GM18498 (cell line): Measurements from ENCODE around the gene PILRB.
"Not testable (repeated sequence)": the region's sequence is repeated elsewhere in the genome, so short reads cannot be mapped to it uniquely, and the experiment has no call there.

Experiments used
- ATAC-seq: cut with Tn5 transposase; IDR thresholded peaks from one replicate; pipeline ENCODE4 v1.9.1; 2021; ENCODE audit warnings: mild to moderate bottlenecking, moderate library complexity; ENCODE audit not compliant: unreplicated experiment

PILRB gene

DNA sequence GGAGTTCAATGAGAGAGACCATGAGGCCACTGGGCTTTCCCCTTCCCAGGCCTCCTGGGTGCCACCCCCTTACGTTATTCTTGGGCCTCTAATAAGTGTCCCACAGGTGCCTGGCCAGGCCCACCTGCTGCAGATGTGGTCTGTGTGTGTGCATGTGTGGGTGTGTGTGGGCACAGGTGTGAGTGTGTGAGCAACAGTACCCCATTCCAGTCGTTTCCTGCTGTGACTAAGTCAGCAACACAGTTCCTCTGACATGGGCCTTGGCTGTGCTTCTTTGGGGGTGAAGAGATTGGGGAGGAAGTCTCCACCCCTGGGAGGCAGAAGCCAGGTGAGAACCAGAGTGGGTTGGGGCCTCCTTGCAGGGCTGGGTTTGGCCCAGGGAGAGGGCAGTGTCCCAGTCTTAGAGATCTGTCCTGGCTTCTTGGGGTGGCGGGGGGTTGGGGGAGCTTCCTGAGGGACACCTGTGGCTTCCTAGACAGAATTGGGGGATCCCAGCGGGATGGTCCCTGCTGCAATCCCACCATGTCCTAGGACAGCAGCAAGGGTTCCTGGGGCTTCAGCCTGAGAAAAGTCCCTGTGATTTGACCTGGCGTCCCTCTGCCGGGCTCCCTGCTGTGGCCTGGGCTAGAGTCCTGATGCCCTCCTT is 4.1 kb upstream of the PILRB start:
- no peak for ATAC-seq

DNA sequence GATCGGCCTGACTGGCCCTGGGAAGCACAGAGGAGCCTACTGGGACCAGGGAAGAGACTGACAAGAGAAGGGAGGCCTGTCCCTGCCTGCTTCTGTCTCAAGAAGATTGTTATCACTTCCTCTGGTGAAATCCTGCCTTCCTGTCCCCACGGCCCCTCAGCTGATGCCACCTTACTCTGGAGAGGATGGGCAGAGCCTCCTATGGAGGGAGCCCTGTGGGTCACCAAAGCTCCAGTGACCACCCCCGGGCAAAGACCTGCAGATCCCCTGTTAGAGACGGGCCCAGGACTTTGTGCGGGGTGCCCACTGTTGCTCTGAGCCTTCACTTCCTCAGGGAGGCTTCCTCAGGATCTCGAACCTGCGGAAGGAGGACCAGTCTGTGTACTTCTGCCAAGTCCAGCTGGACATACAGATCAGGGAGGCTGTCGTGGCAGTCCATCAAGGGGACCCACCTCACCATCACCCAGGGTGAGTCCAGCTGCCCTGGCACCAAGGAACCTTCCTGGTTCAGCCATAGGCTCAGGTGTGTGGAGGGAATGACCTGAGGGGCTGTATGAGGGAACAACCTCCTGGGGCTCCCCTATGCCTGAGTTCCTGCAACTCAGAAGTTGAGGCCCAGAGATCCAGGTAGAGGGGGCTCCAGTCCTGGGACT is 1.4 kb upstream of the PILRB start:
- no peak for ATAC-seq

- no peak for ATAC-seq
Measured at GRCh38 chr7:100357131-100357561, 771 bp upstream of the PILRB start.

DNA sequence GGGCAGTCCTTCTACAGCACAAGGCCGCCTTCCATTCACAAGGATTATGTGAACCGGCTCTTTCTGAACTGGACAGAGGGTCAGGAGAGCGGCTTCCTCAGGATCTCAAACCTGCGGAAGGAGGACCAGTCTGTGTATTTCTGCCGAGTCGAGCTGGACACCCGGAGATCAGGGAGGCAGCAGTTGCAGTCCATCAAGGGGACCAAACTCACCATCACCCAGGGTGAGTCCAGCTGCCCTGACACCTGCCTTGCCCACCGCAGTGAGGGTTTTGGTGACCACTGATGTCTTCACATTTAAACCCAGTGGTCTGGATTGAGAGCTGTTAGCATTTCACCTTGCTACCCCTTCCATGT is 918 bp downstream of the PILRB start:
- no peak for ATAC-seq

DNA sequence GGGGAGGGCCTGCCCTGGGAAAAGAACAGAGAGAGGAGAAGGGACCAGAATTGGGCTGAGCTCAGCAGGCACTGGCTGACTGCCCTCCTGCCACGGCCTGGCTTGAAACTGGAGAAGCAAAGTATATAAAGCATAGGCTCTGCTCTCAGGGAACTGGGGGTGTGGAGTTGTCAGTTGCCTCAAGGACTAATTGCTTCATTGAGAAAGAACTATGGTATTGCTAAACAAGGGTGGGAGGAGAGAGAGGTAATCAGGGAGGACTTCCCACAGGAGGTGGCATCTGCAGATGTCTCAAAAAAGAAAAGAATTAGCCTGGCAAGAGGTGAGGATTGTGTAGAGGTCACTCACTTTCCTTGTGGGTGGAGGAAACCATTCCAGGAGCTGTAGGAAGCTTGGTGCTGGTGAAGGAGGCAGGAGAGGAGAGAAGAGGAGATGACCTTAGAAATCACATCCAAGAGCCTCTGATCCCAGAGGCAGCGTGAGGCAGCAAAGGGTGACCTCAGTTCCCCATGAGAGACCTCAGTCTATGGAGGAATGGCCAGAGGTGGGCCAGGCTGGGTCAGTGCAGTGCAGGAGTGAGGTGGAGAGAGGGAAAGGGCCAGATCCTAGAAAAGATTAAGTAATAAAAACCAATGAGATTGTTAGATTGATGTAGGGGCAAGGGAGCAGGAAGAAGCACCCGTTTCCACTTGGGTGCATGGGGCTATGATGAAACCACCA is 2.4 kb downstream of the PILRB start:
- ATAC-seq = no peak

GRCh38 chr7:100363098-100363497 is 5.2 kb downstream of the PILRB start:
- no peak for ATAC-seq

GRCh38 chr7:100363797-100364196 is 5.9 kb downstream of the PILRB start:
- not testable (repeated sequence) for ATAC-seq

- ATAC-seq = no peak
Measured at GRCh38 chr7:100364480-100364879, 6.6 kb downstream of the PILRB start.

- ATAC-seq = peak; percentile 5
Measured at GRCh38 chr7:100365998-100366367, 8.1 kb downstream of the PILRB start.

DNA sequence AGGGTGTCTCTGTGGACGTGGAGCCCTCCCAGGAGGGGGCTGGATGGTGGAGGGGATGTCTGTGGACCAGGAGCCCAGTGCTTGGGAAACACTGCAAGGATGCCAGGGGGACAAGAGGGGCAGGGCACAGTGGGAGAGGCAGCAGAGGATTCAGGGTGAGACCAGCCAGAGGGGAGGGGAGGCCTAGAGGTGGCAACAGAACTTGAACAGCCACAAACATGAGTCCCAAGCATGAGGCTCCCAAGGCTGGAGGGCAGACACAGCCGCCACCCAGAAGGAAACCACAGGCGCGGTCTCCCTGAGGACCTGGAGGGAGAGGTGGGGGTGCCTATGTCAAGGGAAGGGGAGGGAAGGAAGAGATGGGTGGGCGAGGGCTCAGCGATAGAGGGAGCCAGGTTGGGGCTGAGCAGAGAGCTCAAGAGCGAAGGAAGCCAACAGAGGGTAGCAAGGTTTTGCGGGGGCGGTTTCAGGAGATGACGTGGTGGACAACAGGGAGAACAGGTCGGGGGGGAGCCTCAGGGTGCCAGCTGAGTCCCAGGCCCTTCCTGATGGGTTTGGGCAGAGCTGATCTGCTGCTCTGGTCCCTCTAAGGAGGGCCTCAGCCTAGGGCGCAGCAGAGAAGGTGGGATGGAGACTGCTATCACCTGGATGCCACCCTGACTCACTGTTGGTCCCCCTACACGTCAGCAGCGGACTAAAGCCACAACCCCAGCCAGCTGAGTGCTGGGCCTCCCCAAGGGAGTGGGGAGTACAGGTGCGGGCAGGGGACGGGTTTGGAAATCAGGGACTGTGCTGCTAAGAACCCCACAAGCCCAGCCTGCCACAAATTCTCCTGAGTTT is 8.7 kb downstream of the PILRB start:
- peak; percentile 25 for ATAC-seq

DNA sequence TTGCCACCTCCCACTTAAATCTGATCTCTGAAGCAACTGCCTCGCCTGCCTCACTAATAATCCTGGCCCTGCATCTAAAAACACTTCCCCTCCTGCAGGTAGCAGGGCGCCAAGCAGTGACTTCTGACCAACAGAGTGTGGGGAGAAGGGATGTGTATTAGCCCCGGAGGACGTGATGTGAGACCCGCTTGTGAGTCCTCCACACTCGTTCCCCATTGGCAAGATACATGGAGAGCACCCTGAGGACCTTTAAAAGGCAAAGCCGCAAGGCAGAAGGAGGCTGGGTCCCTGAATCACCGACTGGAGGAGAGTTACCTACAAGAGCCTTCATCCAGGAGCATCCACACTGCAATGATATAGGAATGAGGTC is 9.3 kb downstream of the PILRB start:
- ATAC-seq = no peak

DNA sequence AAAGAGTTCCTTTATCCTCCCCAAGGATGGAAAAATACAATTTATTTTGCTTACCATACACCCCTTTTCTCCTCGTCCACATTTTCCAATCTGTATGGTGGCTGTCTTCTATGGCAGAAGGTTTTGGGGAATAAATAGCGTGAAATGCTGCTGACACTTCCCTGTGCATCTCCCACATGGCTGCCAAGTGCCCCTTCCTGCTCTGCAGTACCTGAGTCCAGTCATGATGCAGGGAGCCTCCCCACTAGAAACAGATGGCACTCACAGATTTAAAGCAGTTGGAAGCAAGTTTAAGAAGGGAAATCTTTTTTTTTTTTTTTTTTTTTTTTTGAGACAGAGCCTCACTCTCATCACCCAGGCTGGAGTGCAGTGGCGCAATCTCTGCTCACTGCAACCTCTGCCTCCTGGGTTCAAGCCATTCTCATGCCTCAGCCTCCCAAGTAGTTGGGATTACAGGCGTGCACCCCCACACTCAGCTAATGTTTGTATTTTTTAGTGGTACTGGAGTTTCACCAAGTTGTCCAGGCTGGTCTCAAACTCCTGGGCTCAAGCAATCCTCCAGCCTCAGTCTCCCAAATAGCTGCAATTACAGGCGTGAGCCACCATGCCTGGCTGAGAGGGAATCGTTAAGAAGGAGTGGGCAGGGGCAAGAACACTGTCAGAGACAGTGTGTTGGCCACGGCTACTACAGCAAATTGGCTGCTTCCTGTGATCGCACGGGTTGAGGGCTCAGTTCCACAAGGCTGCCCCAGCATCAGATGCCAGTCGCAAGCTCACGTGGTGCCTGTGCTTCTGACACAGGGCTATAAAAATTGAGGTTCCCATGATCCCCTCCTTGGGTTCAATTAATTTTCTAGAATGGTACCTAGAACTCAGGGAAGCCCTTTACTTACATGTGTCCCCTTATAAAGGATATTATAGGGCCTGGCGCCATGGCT is 10.0 kb downstream of the PILRB start:
- no peak for ATAC-seq

DNA sequence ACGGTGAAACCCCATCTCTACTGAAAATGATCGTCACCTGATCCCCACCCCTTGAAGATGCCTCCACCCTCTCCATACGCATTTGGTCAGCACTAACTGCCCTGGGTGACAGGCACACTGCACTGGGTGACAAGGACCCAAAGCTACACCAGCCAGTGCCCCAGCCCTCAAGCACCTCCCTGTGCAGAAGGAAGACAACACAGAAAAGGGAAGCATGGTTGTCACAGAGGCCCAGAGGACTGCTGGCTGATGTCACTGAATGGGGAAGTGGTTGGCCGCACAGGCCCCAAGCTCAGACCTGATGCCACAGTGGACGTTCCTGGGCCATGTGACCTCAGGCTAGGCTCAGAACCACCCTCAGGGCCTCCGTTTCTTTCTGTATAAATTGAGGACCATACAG is 11.2 kb downstream of the PILRB start:
- peak; percentile 56 for ATAC-seq

DNA sequence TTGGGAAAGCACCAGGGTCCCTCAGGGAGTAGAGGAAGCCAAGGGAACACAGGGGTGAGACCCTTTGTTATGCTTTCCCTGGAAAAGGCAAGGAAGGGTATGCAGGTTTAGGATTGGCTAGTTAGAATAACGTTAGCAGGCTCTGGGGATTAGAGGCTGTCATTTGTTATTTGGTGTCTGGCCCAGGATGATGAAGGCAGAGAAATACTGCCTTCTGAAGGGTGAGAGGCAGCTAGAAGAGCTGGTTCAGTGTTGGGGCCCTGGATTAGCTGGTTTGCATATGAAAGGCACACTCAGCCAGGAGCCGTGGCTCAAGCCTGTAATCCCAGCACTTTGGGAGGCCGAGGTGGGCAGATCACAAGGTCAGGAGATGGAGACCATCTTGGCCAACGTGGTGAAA is 12.4 kb downstream of the PILRB start:
- no peak for ATAC-seq

DNA sequence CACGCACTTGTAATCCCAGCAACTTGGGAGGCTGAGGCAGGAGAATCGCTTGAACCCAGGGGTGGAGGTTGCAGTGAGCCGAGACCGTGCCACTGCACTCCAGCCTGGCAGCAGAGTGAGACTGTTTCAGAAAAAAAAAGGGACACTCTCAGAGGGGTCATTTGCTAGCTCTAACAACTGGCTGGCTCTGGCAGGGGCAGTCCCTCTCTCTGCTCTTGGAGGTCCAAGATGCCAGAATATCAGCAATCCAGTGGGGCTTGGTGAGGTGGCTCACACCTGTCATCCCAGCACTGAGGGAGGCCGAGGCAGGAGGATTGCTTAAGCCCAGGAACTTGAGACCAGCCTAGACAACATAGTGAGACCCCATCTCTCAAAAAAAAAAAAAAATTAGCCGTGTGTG is 12.8 kb downstream of the PILRB start:
- ATAC-seq = no peak

- ATAC-seq = no peak
Measured at GRCh38 chr7:100371561-100372171, 13.7 kb downstream of the PILRB start.

GRCh38 chr7:100372256-100372655 is 14.3 kb downstream of the PILRB start:
- ATAC-seq = no peak

GRCh38 chr7:100372694-100373093 is 14.8 kb downstream of the PILRB start:
- ATAC-seq = no peak

DNA sequence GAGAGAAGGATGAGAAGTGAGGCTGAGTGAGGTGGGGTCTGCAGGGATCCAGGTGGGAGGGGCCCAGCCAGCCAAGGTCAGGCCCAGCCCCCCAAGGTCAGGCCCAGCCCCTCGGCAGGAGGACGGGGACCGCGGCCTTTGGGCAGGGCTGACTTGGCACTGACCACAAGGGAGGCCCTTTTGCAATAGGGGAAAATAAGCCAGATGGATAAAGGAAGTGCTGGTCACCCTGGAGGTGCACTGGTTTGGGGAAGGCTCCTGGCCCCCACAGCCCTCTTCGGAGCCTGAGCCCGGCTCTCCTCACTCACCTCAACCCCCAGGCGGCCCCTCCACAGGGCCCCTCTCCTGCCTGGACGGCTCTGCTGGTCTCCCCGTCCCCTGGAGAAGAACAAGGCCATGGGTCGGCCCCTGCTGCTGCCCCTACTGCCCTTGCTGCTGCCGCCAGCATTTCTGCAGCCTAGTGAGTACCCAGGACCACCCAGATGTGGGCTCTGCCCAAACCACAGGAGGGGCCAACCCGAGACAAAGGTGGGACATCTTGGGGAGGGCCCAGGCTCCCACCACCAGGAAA is 15.4 kb downstream of the PILRB start, which contains the start of gene PILRA:
Gene PILRA, plus strand, starts transcription at position 227 of the 571 bp plus-strand sequence. Its CDS starts 170 bp downstream, at position 397.
- ATAC-seq = no peak
